Nephron progenitor cell (in vitro differentiated cells): ENCODE results near the gene TMEM8B.
A peak's percentile ranks its signal among the peaks of the same experiment; 100 is the strongest.
"Not testable (repeated sequence)": the region's sequence is repeated elsewhere in the genome, so short reads cannot be mapped to it uniquely, and the experiment has no call there.

Experiments used
- DNase-seq: peaks from one replicate; pipeline ENCODE4 v3.0.0; 2021
- H3K27ac Mint-ChIP-seq: 2 replicates; pipeline ENCODE4 v1.8.0; 2021; ENCODE audit warnings: mild to moderate bottlenecking, moderate library complexity, mixed read lengths
- H3K27me3 Mint-ChIP-seq: 2 replicates; pipeline ENCODE4 v1.8.0; 2021; ENCODE audit warnings: mild to moderate bottlenecking, low read depth, mixed read lengths; ENCODE audit not compliant: poor library complexity
- H3K36me3 Mint-ChIP-seq: 2 replicates; pipeline ENCODE4 v1.8.0; 2021; ENCODE audit warnings: low read depth, mixed read lengths
- H3K4me1 Mint-ChIP-seq: 2 replicates; pipeline ENCODE4 v1.8.0; 2021; ENCODE audit warnings: mixed read lengths
- H3K4me3 Mint-ChIP-seq: 2 replicates; pipeline ENCODE4 v1.8.0; 2021; ENCODE audit warnings: mild to moderate bottlenecking, moderate library complexity, mixed read lengths
- H3K9me3 Mint-ChIP-seq: 2 replicates; pipeline ENCODE4 v1.8.0; 2021; ENCODE audit warnings: mild to moderate bottlenecking, moderate library complexity, mixed read lengths
- CTCF ChIP-seq: fragments of 200-600 bp; sonication (generic); IDR thresholded peaks from 2 replicates; pipeline ENCODE4 v1.5.0; 2021; ENCODE audit warnings: antibody characterized with exemption

TMEM8B gene

GRCh38 chr9:35869621-35870216 lies 40.7 kb downstream of the TMEM8B start:
- no peaks in the 10 kb centered on the region for H3K36me3 Mint-ChIP-seq
- no peaks in the 10 kb centered on the region for H3K4me1 Mint-ChIP-seq
- DNase-seq, result no peak
- H3K9me3 Mint-ChIP-seq, result no peaks in the 10 kb centered on the region
- H3K27ac Mint-ChIP-seq, result no peak overlapping the region
- peaks cover 6% of the 10 kb centered on the region for H3K27me3 Mint-ChIP-seq
- no peak for TF ChIP-seq CTCF
- no peak overlapping the region for H3K4me3 Mint-ChIP-seq

DNA sequence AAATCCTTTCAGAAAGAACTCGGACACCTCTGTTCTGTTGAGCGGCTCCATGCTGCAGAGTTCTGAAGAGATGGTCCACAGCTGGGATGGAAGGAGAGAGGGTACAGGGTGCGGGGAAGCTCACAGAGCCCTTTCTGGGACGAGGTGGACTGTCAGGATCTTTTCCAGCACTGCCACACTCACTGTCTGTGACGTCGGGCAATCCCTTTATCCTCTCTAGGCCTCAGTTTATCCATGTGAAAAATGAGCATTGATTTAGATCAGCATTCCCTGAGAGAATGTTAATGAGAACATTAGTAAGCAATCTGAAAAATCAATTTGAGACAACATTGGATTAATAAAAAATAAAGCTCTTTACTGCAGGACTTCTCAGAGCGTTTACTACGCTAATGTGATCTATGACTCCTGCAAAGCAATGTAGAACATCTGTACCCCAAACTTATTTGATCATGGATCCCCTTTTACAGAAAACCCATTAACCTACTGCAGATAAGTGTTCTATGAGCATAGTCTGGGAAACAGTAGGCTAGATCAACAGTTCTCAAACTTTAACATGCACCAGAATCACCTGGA lies 41.4 kb downstream of the TMEM8B start, which contains the start of gene OR13J1:
Gene OR13J1, minus strand, starts transcription at position 51 of the 573 bp plus-strand sequence. Its CDS starts 0 bp downstream, at position 51.
- DNase-seq, result no peak
- H3K9me3 Mint-ChIP-seq, result peaks cover 1% of the 10 kb centered on the region
- H3K27me3 Mint-ChIP-seq, result peaks cover 6% of the 10 kb centered on the region
- no peaks in the 10 kb centered on the region for H3K4me1 Mint-ChIP-seq
- H3K27ac Mint-ChIP-seq, result no peak within 1 kb of the TSS
- H3K36me3 Mint-ChIP-seq, result no peaks in the 10 kb centered on the region
- peak within 1 kb of the TSS; percentile 18 for H3K4me3 Mint-ChIP-seq
- no peak for TF ChIP-seq CTCF

DNA sequence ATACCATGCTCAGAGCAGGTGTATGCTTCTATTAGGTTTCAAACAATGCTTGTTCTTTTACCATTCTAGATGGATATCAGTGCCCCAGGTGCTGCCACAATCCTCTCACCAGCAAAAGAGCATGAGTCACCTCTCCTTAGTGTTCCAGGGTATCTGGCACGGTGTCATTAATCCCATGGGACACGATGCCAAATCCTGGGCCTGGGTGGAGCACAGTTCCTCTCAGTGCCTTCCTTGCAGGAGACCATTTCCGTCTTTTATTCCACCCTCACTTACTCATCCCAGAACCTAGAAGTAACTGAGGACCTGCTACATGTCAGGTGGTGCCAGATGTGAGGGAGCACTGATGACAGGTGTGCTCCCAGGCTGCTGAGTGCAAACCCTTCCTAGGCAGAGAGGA lies 42.5 kb downstream of the TMEM8B start:
- no peak for DNase-seq
- Mint-ChIP-seq H3K4me1 (no peaks in the 10 kb centered on the region), H3K27ac (no peak overlapping the region), H3K27me3 (peaks cover 6% of the 10 kb centered on the region), H3K9me3 (peaks cover 12% of the 10 kb centered on the region), H3K4me3 (no peak overlapping the region), H3K36me3 (no peaks in the 10 kb centered on the region)
- no peak for TF ChIP-seq CTCF

DNA sequence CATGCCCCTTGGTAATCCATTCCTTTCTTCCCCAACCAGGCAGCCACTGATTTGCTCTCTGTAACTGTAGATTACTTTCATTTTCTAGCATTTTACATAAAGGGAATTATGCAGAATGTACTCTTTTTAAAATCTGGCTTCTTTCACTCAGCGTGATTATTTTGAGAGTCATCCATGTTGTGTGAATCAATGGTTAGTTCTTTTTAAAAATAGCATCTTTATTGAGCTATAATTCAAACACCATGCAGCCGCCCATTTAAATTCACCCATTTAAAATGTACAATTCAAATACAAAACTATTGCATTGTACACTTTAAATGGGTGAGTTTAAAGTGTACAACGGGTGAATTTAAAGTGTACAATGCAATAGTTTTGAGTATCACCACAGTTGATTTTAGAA lies 43.5 kb downstream of the TMEM8B start:
- H3K4me3 Mint-ChIP-seq, result no peak overlapping the region
- H3K4me1 Mint-ChIP-seq, result no peaks in the 10 kb centered on the region
- no peaks in the 10 kb centered on the region for H3K36me3 Mint-ChIP-seq
- H3K27ac Mint-ChIP-seq, result no peak overlapping the region
- H3K9me3 Mint-ChIP-seq, result peaks cover 22% of the 10 kb centered on the region
- no peak for TF ChIP-seq CTCF
- H3K27me3 Mint-ChIP-seq, result peaks cover 7% of the 10 kb centered on the region
- no peak for DNase-seq

GRCh38 chr9:35882263-35882848 lies 53.3 kb downstream of the TMEM8B start:
- peaks cover 6% of the 10 kb centered on the region for H3K9me3 Mint-ChIP-seq
- no peaks in the 10 kb centered on the region for H3K4me1 Mint-ChIP-seq
- peaks cover 22% of the 10 kb centered on the region for H3K27me3 Mint-ChIP-seq
- peak; percentile 99 for TF ChIP-seq CTCF
- peak; percentile 90 for DNase-seq
- no peaks in the 10 kb centered on the region for H3K36me3 Mint-ChIP-seq
- H3K4me3 Mint-ChIP-seq, result no peak overlapping the region
- no peak overlapping the region for H3K27ac Mint-ChIP-seq

GRCh38 chr9:35882996-35883395 lies 54.0 kb downstream of the TMEM8B start:
- no peak for TF ChIP-seq CTCF
- Mint-ChIP-seq H3K4me1 (no peaks in the 10 kb centered on the region), H3K27me3 (peaks cover 16% of the 10 kb centered on the region), H3K36me3 (no peaks in the 10 kb centered on the region), H3K4me3 (no peak overlapping the region), H3K27ac (no peak overlapping the region), H3K9me3 (no peaks in the 10 kb centered on the region)
- no peak for DNase-seq

DNA sequence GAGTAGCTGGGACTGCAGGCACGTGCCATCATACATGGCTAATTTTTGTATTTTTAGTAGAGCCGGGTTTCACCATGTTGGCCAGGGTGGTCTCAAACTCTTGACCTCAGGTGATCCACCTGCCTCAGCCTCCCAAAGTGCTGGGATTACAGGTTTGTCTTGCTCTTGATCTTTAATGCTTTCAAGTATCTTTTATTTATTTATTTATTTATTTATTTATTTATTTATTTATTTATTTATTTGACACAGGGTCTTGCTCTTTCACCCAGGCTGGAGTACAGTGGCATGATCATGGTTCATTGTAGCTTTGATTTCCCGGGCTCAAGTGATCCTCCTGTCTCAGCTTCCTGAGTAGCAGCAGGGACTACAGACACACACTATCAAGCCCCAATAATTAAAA lies 55.9 kb downstream of the TMEM8B start:
- H3K27ac Mint-ChIP-seq, H3K9me3 Mint-ChIP-seq, H3K4me3 Mint-ChIP-seq, DNase-seq, H3K36me3 Mint-ChIP-seq, H3K4me1 Mint-ChIP-seq: not testable (repeated sequence)
- peaks cover 19% of the 10 kb centered on the region for H3K27me3 Mint-ChIP-seq
